KMS-11 (cell line): Measurements from ENCODE around the gene SNRPD1.
"Not testable (repeated sequence)": the region's sequence is repeated elsewhere in the genome, so short reads cannot be mapped to it uniquely, and the experiment has no call there.

Source experiments
- H2AFZ ChIP-seq: fragments of 200-600 bp; sonication (generic); 2 replicates; pipeline ENCODE4 v1.6.1; 2016; ENCODE audit warnings: antibody characterized with exemption, mixed run types, low read depth
- H3K27ac ChIP-seq: fragments of 200-600 bp; sonication (generic); 2 replicates; pipeline ENCODE4 v1.6.1; 2016; ENCODE audit warnings: mild to moderate bottlenecking, mixed run types
- H3K27me3 ChIP-seq: fragments of 200-600 bp; sonication (generic); 2 replicates; pipeline ENCODE4 v1.6.1; 2017; ENCODE audit warnings: mild to moderate bottlenecking, low read depth, mixed run types, moderate library complexity; ENCODE audit not compliant: insufficient read depth
- H3K36me3 ChIP-seq: fragments of 200-600 bp; sonication (generic); 2 replicates; pipeline ENCODE4 v1.6.1; 2017; ENCODE audit warnings: mild to moderate bottlenecking, mixed run types; ENCODE audit not compliant: insufficient read depth
- H3K4me1 ChIP-seq: fragments of 200-600 bp; sonication (generic); 2 replicates; pipeline ENCODE4 v1.6.1; 2016; ENCODE audit warnings: mild to moderate bottlenecking, low read depth, mixed run types; ENCODE audit not compliant: poor library complexity, severe bottlenecking
- H3K4me2 ChIP-seq: fragments of 200-600 bp; sonication (generic); 2 replicates; pipeline ENCODE4 v1.7.0; 2016; ENCODE audit warnings: mild to moderate bottlenecking, mixed run types
- H3K4me3 ChIP-seq: fragments of 200-600 bp; sonication (generic); IDR thresholded peaks from 2 replicates; pipeline ENCODE4 v1.6.1; 2017; ENCODE audit warnings: low read depth, low read length, mixed read lengths; ENCODE audit not compliant: insufficient read depth
- H3K79me2 ChIP-seq: fragments of 200-600 bp; sonication (generic); 2 replicates; pipeline ENCODE4 v1.6.1; 2016; ENCODE audit warnings: low read depth, mixed run types; ENCODE audit not compliant: insufficient read depth
- H3K9ac ChIP-seq: fragments of 200-600 bp; sonication (generic); 2 replicates; pipeline ENCODE4 v1.6.1; 2016; ENCODE audit warnings: mild to moderate bottlenecking, mixed run types
- H4K20me1 ChIP-seq: fragments of 200-600 bp; sonication (generic); 2 replicates; pipeline ENCODE4 v1.6.1; 2016; ENCODE audit warnings: mild to moderate bottlenecking, mixed run types; ENCODE audit not compliant: insufficient read depth
- CTCF ChIP-seq: fragments of 200-600 bp; sonication (generic); conservative IDR thresholded peaks from 2 replicates; pipeline ENCODE4 v1.6.1; 2017; ENCODE audit warnings: low read depth, mild to moderate bottlenecking, antibody characterized with exemption, low read length, moderate library complexity, mixed read lengths

The SNRPD1 gene

GRCh38 chr18:21669736-21670285, 57.7 kb downstream of the SNRPD1 start:
- H3K9ac ChIP-seq = no peak overlapping the region
- no peak overlapping the region for H3K4me2 ChIP-seq
- no peak overlapping the region for H2AFZ ChIP-seq
- no peaks in the 10 kb centered on the region for H4K20me1 ChIP-seq
- no peak overlapping the region for H3K27ac ChIP-seq
- TF ChIP-seq CTCF = no peak
- H3K27me3 ChIP-seq = no peaks in the 10 kb centered on the region
- H3K36me3 ChIP-seq = no peaks in the 10 kb centered on the region
- H3K4me1 ChIP-seq = no peaks in the 10 kb centered on the region
- H3K4me3 ChIP-seq = no peak overlapping the region
- H3K79me2 ChIP-seq = no peaks in the 10 kb centered on the region

- H3K4me3 ChIP-seq = no peak overlapping the region
- H3K27me3 ChIP-seq = no peaks in the 10 kb centered on the region
- H3K36me3 ChIP-seq = no peaks in the 10 kb centered on the region
- no peak overlapping the region for H3K4me2 ChIP-seq
- TF ChIP-seq CTCF = no peak
- no peak overlapping the region for H3K27ac ChIP-seq
- no peaks in the 10 kb centered on the region for H3K4me1 ChIP-seq
- no peak overlapping the region for H2AFZ ChIP-seq
- no peak overlapping the region for H3K9ac ChIP-seq
- H4K20me1 ChIP-seq = no peaks in the 10 kb centered on the region
- no peaks in the 10 kb centered on the region; the same call in 1 of the 2 replicates for H3K79me2 ChIP-seq
Measured at GRCh38 chr18:21672521-21673267, 60.6 kb downstream of the SNRPD1 start.

GRCh38 chr18:21675354-21675753, 63.2 kb downstream of the SNRPD1 start:
- not testable (repeated sequence) for H3K27me3 ChIP-seq, H4K20me1 ChIP-seq, H2AFZ ChIP-seq, H3K4me3 ChIP-seq, H3K4me2 ChIP-seq, H3K4me1 ChIP-seq, H3K27ac ChIP-seq, H3K36me3 ChIP-seq, H3K9ac ChIP-seq, H3K79me2 ChIP-seq

GRCh38 chr18:21678859-21679258, 66.7 kb downstream of the SNRPD1 start:
- H3K27ac ChIP-seq = no peak overlapping the region
- no peak overlapping the region for H3K4me3 ChIP-seq
- no peak overlapping the region for H3K4me2 ChIP-seq
- no peaks in the 10 kb centered on the region for H4K20me1 ChIP-seq
- H3K79me2 ChIP-seq = no peaks in the 10 kb centered on the region; the same call in 1 of the 2 replicates
- no peaks in the 10 kb centered on the region for H3K4me1 ChIP-seq
- H3K36me3 ChIP-seq = no peaks in the 10 kb centered on the region; the same call in 1 of the 2 replicates
- TF ChIP-seq CTCF = no peak
- no peak overlapping the region for H2AFZ ChIP-seq
- no peak overlapping the region for H3K9ac ChIP-seq
- H3K27me3 ChIP-seq = no peaks in the 10 kb centered on the region

- Histone ChIP-seq H3K36me3 (peaks cover 5% of the 10 kb centered on the region; the same call in 1 of the 2 replicates), H3K4me3 (no peak overlapping the region), H3K9ac (no peak overlapping the region), H3K27me3 (no peaks in the 10 kb centered on the region), H2AFZ (no peak overlapping the region), H4K20me1 (no peaks in the 10 kb centered on the region), H3K79me2 (no peaks in the 10 kb centered on the region; the same call in 1 of the 2 replicates), H3K27ac (no peak overlapping the region), H3K4me1 (no peaks in the 10 kb centered on the region), H3K4me2 (no peak overlapping the region)
- TF ChIP-seq CTCF = no peak
Measured at GRCh38 chr18:21680161-21680560, 68.0 kb downstream of the SNRPD1 start.
